VCaP (cell line): Measurements from ENCODE around the gene EVI5L.

Experiments
- H3K27ac ChIP-seq: fragments of 450-650 bp; 2 replicates; pipeline ENCODE4 v1.5.1; 2017
- CTCF ChIP-seq: fragments of 450-650 bp; conservative IDR thresholded peaks from 2 replicates; pipeline ENCODE4 v1.5.1; 2017; ENCODE audit warnings: mild to moderate bottlenecking, moderate library complexity

EVI5L gene

GRCh38 chr19:7911508-7912143, 81.6 kb downstream of the EVI5L start:
- H3K27ac ChIP-seq = no peak overlapping the region
- TF ChIP-seq CTCF = no peak

GRCh38 chr19:7912144-7912696, 82.2 kb downstream of the EVI5L start:
- no peak for TF ChIP-seq CTCF
- no peak overlapping the region for H3K27ac ChIP-seq

GRCh38 chr19:7912697-7913564, 82.9 kb downstream of the EVI5L start:
- no peak for TF ChIP-seq CTCF
- no peak overlapping the region for H3K27ac ChIP-seq

- no peak overlapping the region for H3K27ac ChIP-seq
Measured at GRCh38 chr19:7913652-7914051, 83.6 kb downstream of the EVI5L start.

GRCh38 chr19:7914099-7914498, 84.1 kb downstream of the EVI5L start:
- no peak for TF ChIP-seq CTCF
- H3K27ac ChIP-seq = no peak overlapping the region

More at GRCh38 chr19:7913652-7914051, 83.6 kb downstream of the EVI5L start:
- no peak for TF ChIP-seq CTCF
